HEK293T (cell line): ENCODE data around the gene PITPNM2.

Source experiments
- CTCF ChIA-PET: fragments of 350-600 bp; formaldehyde crosslinking; extraction: SDS; loops from one replicate; lab custom pipeline; 2021; ENCODE audit warnings: antibody characterized with exemption, inconsistent platforms; lab: Yijun Ruan, JAX
- POLR2A ChIA-PET: fragments of 350-600 bp; formaldehyde crosslinking; extraction: SDS; loops from one replicate; lab custom pipeline; 2020; ENCODE audit warnings: antibody characterized with exemption, inconsistent platforms; lab: Yijun Ruan, JAX
- DNase-seq: peaks from one replicate; pipeline ENCODE4 v3.0.0; 2012; ENCODE audit warnings: mixed read lengths; ENCODE audit errors: extremely low spot score
- ARNT ChIP-seq: fragments of 450-650 bp; IDR thresholded peaks from 2 replicates; pipeline ENCODE4 v1.6.1; 2017; ENCODE audit warnings: mild to moderate bottlenecking
- BHLHE40 ChIP-seq: fragments of 450-650 bp; IDR thresholded peaks from 2 replicates; pipeline ENCODE4 v1.6.1; 2016; ENCODE audit warnings: mild to moderate bottlenecking, moderate library complexity, borderline replicate concordance
- CTBP1 ChIP-seq: fragments of 450-650 bp; IDR thresholded peaks from 2 replicates; pipeline ENCODE4 v1.6.1; 2016; ENCODE audit warnings: borderline replicate concordance
- ELF4 ChIP-seq: fragments of 450-650 bp; IDR thresholded peaks from 2 replicates; pipeline ENCODE4 v1.6.1; 2017; ENCODE audit warnings: antibody characterized with exemption
- FOXA1 ChIP-seq: fragments of 450-650 bp; IDR thresholded peaks from 2 replicates; pipeline ENCODE4 v1.6.1; 2016; ENCODE audit warnings: mild to moderate bottlenecking
- FOXK2 ChIP-seq: fragments of 450-650 bp; IDR thresholded peaks from 2 replicates; pipeline ENCODE4 v1.6.1; 2016; ENCODE audit warnings: mild to moderate bottlenecking
- FOXM1 ChIP-seq: fragments of 450-650 bp; IDR thresholded peaks from 2 replicates; pipeline ENCODE4 v1.6.1; 2017; ENCODE audit warnings: mild to moderate bottlenecking, borderline replicate concordance
- HDGF ChIP-seq: fragments of 450-650 bp; IDR thresholded peaks from 2 replicates; pipeline ENCODE4 v1.6.1; 2017; ENCODE audit warnings: antibody characterized with exemption, borderline replicate concordance
- L3MBTL2 ChIP-seq: fragments of 450-650 bp; conservative IDR thresholded peaks from 2 replicates; pipeline ENCODE4 v1.6.1; 2016; ENCODE audit warnings: mild to moderate bottlenecking
- LEF1 ChIP-seq: fragments of 450-650 bp; IDR thresholded peaks from 2 replicates; pipeline ENCODE4 v1.6.1; 2017; ENCODE audit warnings: mild to moderate bottlenecking, borderline replicate concordance
- NFRKB ChIP-seq: fragments of 450-650 bp; IDR thresholded peaks from 2 replicates; pipeline ENCODE4 v1.6.1; 2016; ENCODE audit warnings: mild to moderate bottlenecking, moderate library complexity
- SP1 ChIP-seq: fragments of 450-650 bp; IDR thresholded peaks from 2 replicates; pipeline ENCODE4 v1.6.1; 2017
- SUZ12 ChIP-seq: fragments of 450-650 bp; IDR thresholded peaks from 2 replicates; pipeline ENCODE4 v1.6.1; 2016; ENCODE audit warnings: mild to moderate bottlenecking
- TARDBP ChIP-seq: fragments of 450-650 bp; IDR thresholded peaks from 2 replicates; pipeline ENCODE4 v1.6.1; 2016
- ZNF384 ChIP-seq: fragments of 450-650 bp; IDR thresholded peaks from 2 replicates; pipeline ENCODE4 v1.6.1; 2016
- TF ChIP-seq, protein P1 (sequence below): fragments of 450-650 bp; IDR thresholded peaks from 2 replicates; pipeline ENCODE4 v1.6.1; 2016

Gene PITPNM2

DNA sequence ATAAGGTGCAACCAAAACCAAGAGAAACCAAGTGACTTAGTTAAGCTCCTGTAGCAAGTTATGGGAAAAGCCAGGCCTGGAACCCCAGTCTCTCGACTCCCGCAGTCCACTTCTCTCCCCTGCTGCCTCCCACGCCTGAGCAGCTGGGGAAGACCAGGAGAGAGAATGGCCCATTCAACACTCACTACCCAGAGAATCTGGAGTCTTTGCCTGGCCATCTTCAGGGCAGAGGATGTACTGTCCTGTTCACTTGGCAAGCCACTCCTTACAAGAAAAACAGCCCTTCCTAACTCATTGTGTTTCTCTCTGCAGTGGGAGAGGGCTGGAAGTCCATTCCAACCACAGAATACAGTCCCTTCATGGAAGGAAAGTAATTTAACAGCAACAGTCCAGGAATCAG is 1.8 kb downstream of the PITPNM2 start:
- DNase-seq, result no peak
- ChIA-PET POLR2A (interaction anchor here (1.4 kb wide), 1 partner anchor 83 kb away, joined by 3 read pairs; no protein-coding TSS in a partner anchor), CTCF (interaction anchor here (0.6 kb wide), 1 partner anchor 65 kb away, joined by 3 read pairs; no protein-coding TSS in a partner anchor)
- TF ChIP-seq FOXA1, result no peak

DNA sequence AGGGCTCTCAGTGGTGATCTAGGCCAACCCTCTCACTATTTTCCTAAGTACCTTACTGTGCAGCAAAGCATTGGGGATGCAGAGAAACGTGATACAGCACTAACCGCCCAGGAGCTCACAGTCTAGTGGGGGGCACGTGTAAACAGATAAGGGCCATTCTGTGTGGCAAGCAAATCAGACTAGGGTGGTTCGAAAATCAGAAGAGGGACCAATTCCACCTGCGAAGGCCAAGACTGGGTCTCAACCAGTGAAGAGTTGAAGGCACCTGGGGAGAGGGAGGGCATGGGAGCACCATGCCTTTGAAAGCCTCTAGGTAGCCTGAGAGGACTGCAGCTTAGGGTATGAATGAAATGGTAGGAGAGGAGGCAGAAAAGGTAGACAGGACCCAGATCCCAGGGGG is 2.2 kb downstream of the PITPNM2 start:
- TF ChIP-seq NFRKB (no peak), HDGF (no peak), SUZ12 (no peak)
- ChIA-PET POLR2A (interaction anchor here (1.4 kb wide), 1 partner anchor 84 kb away, joined by 3 read pairs; no protein-coding TSS in a partner anchor), CTCF (interaction anchor here (0.6 kb wide), 1 partner anchor 64 kb away, joined by 3 read pairs; no protein-coding TSS in a partner anchor)
- DNase-seq, result no peak

DNA sequence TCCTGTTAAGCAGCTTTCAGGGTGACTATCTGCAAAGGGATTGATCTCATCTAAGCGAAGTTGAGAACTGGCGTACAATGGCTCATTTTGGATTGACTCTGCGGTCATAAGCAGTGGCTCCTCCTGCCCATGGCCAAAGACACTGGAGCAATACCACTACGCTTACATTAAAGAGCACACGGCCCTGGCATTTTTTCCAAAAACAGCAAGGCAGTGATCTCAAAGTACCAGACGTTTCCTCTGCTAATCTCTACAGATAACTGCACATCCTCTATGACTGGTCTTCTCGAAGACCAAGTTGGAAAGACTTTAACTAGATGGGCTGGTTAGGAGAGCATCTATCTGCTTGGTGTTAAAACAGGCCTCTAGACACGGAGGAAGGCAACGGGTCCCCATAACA is 2.7 kb downstream of the PITPNM2 start:
- TF ChIP-seq HDGF, result no peak
- no peak for TF ChIP-seq FOXM1
- TF ChIP-seq, protein P1, sequence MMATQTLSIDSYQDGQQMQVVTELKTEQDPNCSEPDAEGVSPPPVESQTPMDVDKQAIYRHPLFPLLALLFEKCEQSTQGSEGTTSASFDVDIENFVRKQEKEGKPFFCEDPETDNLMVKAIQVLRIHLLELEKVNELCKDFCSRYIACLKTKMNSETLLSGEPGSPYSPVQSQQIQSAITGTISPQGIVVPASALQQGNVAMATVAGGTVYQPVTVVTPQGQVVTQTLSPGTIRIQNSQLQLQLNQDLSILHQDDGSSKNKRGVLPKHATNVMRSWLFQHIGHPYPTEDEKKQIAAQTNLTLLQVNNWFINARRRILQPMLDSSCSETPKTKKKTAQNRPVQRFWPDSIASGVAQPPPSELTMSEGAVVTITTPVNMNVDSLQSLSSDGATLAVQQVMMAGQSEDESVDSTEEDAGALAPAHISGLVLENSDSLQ, result no peak
- no peak for TF ChIP-seq ZNF384
- no peak for TF ChIP-seq ARNT
- no peak for TF ChIP-seq BHLHE40
- no peak for TF ChIP-seq FOXK2
- TF ChIP-seq ELF4, result no peak
- TF ChIP-seq TARDBP, result no peak
- no peak for TF ChIP-seq SP1
- no peak for TF ChIP-seq LEF1
- no peak for TF ChIP-seq FOXA1
- TF ChIP-seq NFRKB, result no peak
- no peak for TF ChIP-seq L3MBTL2
- TF ChIP-seq CTBP1, result no peak
- TF ChIP-seq SUZ12, result no peak
- DNase-seq, result no peak
- ChIA-PET CTCF (no interaction called here), POLR2A (no interaction called here)

GRCh38 chr12:123145211-123145610 is 5.7 kb downstream of the PITPNM2 start:
- TF ChIP-seq FOXK2, result no peak
- TF ChIP-seq SUZ12, result no peak
- TF ChIP-seq ZNF384, result no peak
- TF ChIP-seq BHLHE40, result no peak
- CTCF ChIA-PET, result interaction anchor here (0.5 kb wide), 1 partner anchor 11 kb away, joined by 4 read pairs; no protein-coding TSS in a partner anchor
- POLR2A ChIA-PET, result no interaction called here

GRCh38 chr12:123143736-123144461 is 7.0 kb downstream of the PITPNM2 start:
- no peak for DNase-seq
- POLR2A ChIA-PET, result interaction anchor here (0.9 to 3.3 kb wide), 2 partner anchors 9 to 89 kb away, joined by 3 to 9 read pairs; partner anchors contain the start of genes MPHOSPH9 and MTRFR
- CTCF ChIA-PET, result interaction anchor here (0.6 kb wide), 1 partner anchor 37 kb away, joined by 4 read pairs; no protein-coding TSS in a partner anchor
- TF ChIP-seq, protein P1, result no peak
- no peak for TF ChIP-seq FOXK2
- no peak for TF ChIP-seq ZNF384
- no peak for TF ChIP-seq SP1
- TF ChIP-seq ELF4, result no peak
- no peak for TF ChIP-seq HDGF
- no peak for TF ChIP-seq TARDBP
- no peak for TF ChIP-seq ARNT
- no peak for TF ChIP-seq FOXM1
- TF ChIP-seq SUZ12, result no peak
- no peak for TF ChIP-seq NFRKB
- TF ChIP-seq CTBP1, result no peak
- no peak for TF ChIP-seq LEF1
- TF ChIP-seq FOXA1, result no peak
- no peak for TF ChIP-seq L3MBTL2
- TF ChIP-seq BHLHE40, result no peak

More at GRCh38 chr12:123145211-123145610, 5.7 kb downstream of the PITPNM2 start:
- no peak for DNase-seq

- TF ChIP-seq LEF1, result no peak
- no peak for TF ChIP-seq HDGF
- no peak for TF ChIP-seq NFRKB
- no peak for TF ChIP-seq ELF4
- no peak for TF ChIP-seq SP1
- TF ChIP-seq ZNF384, result no peak
- no peak for TF ChIP-seq FOXM1
- TF ChIP-seq, protein P1, result no peak
- TF ChIP-seq SUZ12, result no peak
- no peak for TF ChIP-seq L3MBTL2
- no peak for TF ChIP-seq BHLHE40
- TF ChIP-seq ARNT, result no peak
- POLR2A ChIA-PET, result interaction anchor here (0.5 to 3.3 kb wide), 3 partner anchors 8 to 317 kb away, joined by 3 to 9 read pairs (median 3); partner anchors contain the start of genes MPHOSPH9 and MTRFR
- DNase-seq, result no peak
- CTCF ChIA-PET, result interaction anchor here (0.6 kb wide), 1 partner anchor 38 kb away, joined by 4 read pairs; no protein-coding TSS in a partner anchor
Observed at GRCh38 chr12:123142921-123143735, 7.8 kb downstream of the PITPNM2 start.
